ENCODE results near the gene KLHL13. TPM values are rescaled to one million over a fixed set of nuclear protein-coding genes. Genes with fewer than 3 reads are reported as not detected.

KLHL13 gene
- total RNA-seq, 1 donor: 13.8 TPM

- Histone ChIP-seq H3K27ac (ENCODE audit: low read depth, low read length) (no peak overlapping the region), H3K4me3 (ENCODE audit: insufficient read depth, low read length) (no peak overlapping the region), H3K4me1 (ENCODE audit: insufficient read depth, low read length) (no peaks in the 10 kb centered on the region), H3K79me2 (ENCODE audit: insufficient read depth, low read length) (no peaks in the 10 kb centered on the region), H3K27me3 (ENCODE audit: insufficient read depth, low read length) (no peaks in the 10 kb centered on the region), H3K9me3 (ENCODE audit: low read depth, low read length) (no peaks in the 10 kb centered on the region), H4K20me1 (ENCODE audit: insufficient read depth, low read length) (no peaks in the 10 kb centered on the region), H3K4me2 (ENCODE audit: insufficient read depth, low read length) (no peak overlapping the region), H3K36me3 (ENCODE audit: insufficient read depth, low read length) (no peaks in the 10 kb centered on the region), H2AFZ (ENCODE audit: low read length) (no peak overlapping the region)
- TF ChIP-seq CTCF (IDR thresholded peaks at IDR 0.05; ENCODE audit: extremely low read depth, low read depth, low read length): no peak
- DNase-seq (ENCODE audit: insufficient read length, low spot score, missing footprints): no peak
These were observed 139.1 kb downstream of the KLHL13 start for GRCh38 chrX:117977526-117977925.

- H3K4me1 ChIP-seq (ENCODE audit: insufficient read depth, low read length): no peaks in the 10 kb centered on the region
- no peaks in the 10 kb centered on the region for H3K79me2 ChIP-seq (ENCODE audit: insufficient read depth, low read length)
- no peak overlapping the region for H2AFZ ChIP-seq (ENCODE audit: low read length)
- no peaks in the 10 kb centered on the region for H4K20me1 ChIP-seq (ENCODE audit: insufficient read depth, low read length)
- H3K27ac ChIP-seq (ENCODE audit: low read depth, low read length): no peak overlapping the region
- no peaks in the 10 kb centered on the region for H3K27me3 ChIP-seq (ENCODE audit: insufficient read depth, low read length)
- H3K4me3 ChIP-seq (ENCODE audit: insufficient read depth, low read length): no peak overlapping the region
- no peaks in the 10 kb centered on the region for H3K36me3 ChIP-seq (ENCODE audit: insufficient read depth, low read length)
- no peak overlapping the region for H3K4me2 ChIP-seq (ENCODE audit: insufficient read depth, low read length)
- no peak for TF ChIP-seq CTCF (IDR thresholded peaks at IDR 0.05; ENCODE audit: extremely low read depth, low read depth, low read length)
- DNase-seq (ENCODE audit: insufficient read length, low spot score, missing footprints): no peak
- H3K9me3 ChIP-seq (ENCODE audit: low read depth, low read length): no peaks in the 10 kb centered on the region
These were observed 143.4 kb downstream of the KLHL13 start for GRCh38 chrX:117973110-117973807.

GRCh38 chrX:117972711-117973109 lies 143.9 kb downstream of the KLHL13 start:
- no peaks in the 10 kb centered on the region for H3K4me1 ChIP-seq (ENCODE audit: insufficient read depth, low read length)
- no peak overlapping the region for H3K4me3 ChIP-seq (ENCODE audit: insufficient read depth, low read length)
- no peak overlapping the region for H3K27ac ChIP-seq (ENCODE audit: low read depth, low read length)
- H4K20me1 ChIP-seq (ENCODE audit: insufficient read depth, low read length): no peaks in the 10 kb centered on the region
- no peak overlapping the region for H3K4me2 ChIP-seq (ENCODE audit: insufficient read depth, low read length)
- no peak for DNase-seq (ENCODE audit: insufficient read length, low spot score, missing footprints)
- H3K36me3 ChIP-seq (ENCODE audit: insufficient read depth, low read length): no peaks in the 10 kb centered on the region
- H3K79me2 ChIP-seq (ENCODE audit: insufficient read depth, low read length): no peaks in the 10 kb centered on the region
- no peak for TF ChIP-seq CTCF (IDR thresholded peaks at IDR 0.05; ENCODE audit: extremely low read depth, low read depth, low read length)
- no peaks in the 10 kb centered on the region for H3K27me3 ChIP-seq (ENCODE audit: insufficient read depth, low read length)
- H3K9me3 ChIP-seq (ENCODE audit: low read depth, low read length): no peaks in the 10 kb centered on the region
- no peak overlapping the region for H2AFZ ChIP-seq (ENCODE audit: low read length)

- H3K27ac ChIP-seq (ENCODE audit: low read depth, low read length): no peak overlapping the region
- H3K9me3 ChIP-seq (ENCODE audit: low read depth, low read length): no peaks in the 10 kb centered on the region
- H3K4me2 ChIP-seq (ENCODE audit: insufficient read depth, low read length): no peak overlapping the region
- H3K4me3 ChIP-seq (ENCODE audit: insufficient read depth, low read length): no peak overlapping the region
- H3K4me1 ChIP-seq (ENCODE audit: insufficient read depth, low read length): no peaks in the 10 kb centered on the region
- no peak for DNase-seq (ENCODE audit: insufficient read length, low spot score, missing footprints)
- no peaks in the 10 kb centered on the region for H4K20me1 ChIP-seq (ENCODE audit: insufficient read depth, low read length)
- H2AFZ ChIP-seq (ENCODE audit: low read length): no peak overlapping the region
- no peaks in the 10 kb centered on the region for H3K79me2 ChIP-seq (ENCODE audit: insufficient read depth, low read length)
- no peak for TF ChIP-seq CTCF (IDR thresholded peaks at IDR 0.05; ENCODE audit: extremely low read depth, low read depth, low read length)
- H3K36me3 ChIP-seq (ENCODE audit: insufficient read depth, low read length): no peaks in the 10 kb centered on the region
- H3K27me3 ChIP-seq (ENCODE audit: insufficient read depth, low read length): no peaks in the 10 kb centered on the region
These were observed 146.8 kb downstream of the KLHL13 start for GRCh38 chrX:117969782-117970181.

All from osteoblast (primary cell).